SK-N-SH (cell line): Measurements from ENCODE around the gene ARHGAP15. TPM values are rescaled to one million over a fixed set of nuclear protein-coding genes. Genes with fewer than 3 reads are reported as not detected.

ENCODE experiments used
- CTCF ChIA-PET: fragments of 300-600, 350-600 bp; formaldehyde crosslinking; extraction: SDS; loops from one replicate; lab custom pipeline; 2021; lab: Yijun Ruan, JAX
- POLR2A ChIA-PET: fragments of 350-600 bp; sonication (Branson Sonifier 250); formaldehyde crosslinking; extraction: SDS; loops from one replicate; lab custom pipeline; 2020; ENCODE audit warnings: antibody characterized with exemption, inconsistent platforms; lab: Yijun Ruan, JAX
- DNase-seq: peaks from one replicate; pipeline ENCODE4 v3.0.0; 2012
- H2AFZ ChIP-seq: fragments of 200-600 bp; sonication (generic); 2 replicates; pipeline ENCODE4 v1.8.1; 2016; ENCODE audit warnings: antibody characterized with exemption, mild to moderate bottlenecking, low read depth
- H3F3A ChIP-seq: fragments of 200-600 bp; sonication (generic); replicated peaks from 2 replicates; pipeline ENCODE3; 2016; ENCODE audit warnings: antibody characterized with exemption, mild to moderate bottlenecking; ENCODE audit not compliant: insufficient read depth
- H3K27ac ChIP-seq, 2 experiments: fragments of 200-500 bp in 1 of 2; fragments of 200-600 bp in 1 of 2; sonication (Bioruptor generic) in 1 of 2; sonication (generic), shearing (Covaris generic) in 1 of 2; 2 replicates each; pipeline versions ENCODE4 v1.5.1 to v1.6.1; 2014 to 2016; ENCODE audit warnings: low read depth in 2 of 2, inconsistent platforms in 1 of 2, low read length in 1 of 2, mild to moderate bottlenecking in 1 of 2, mixed read lengths in 1 of 2
- H3K27me3 ChIP-seq: fragments of 200-600 bp; sonication (generic), shearing (Covaris generic); 2 replicates; pipeline ENCODE4 v1.6.1; 2016; ENCODE audit warnings: mixed run types; ENCODE audit not compliant: insufficient read depth
- H3K36me3 ChIP-seq, 2 experiments: fragments of 200-500 bp in 1 of 2; fragments of 200-600 bp in 1 of 2; sonication (Bioruptor generic) in 1 of 2; sonication (generic) in 1 of 2; replicated peaks in 1 of 2; 2 replicates each; pipeline versions ENCODE3 to v1.5.1; 2014 to 2016; ENCODE audit warnings: low read length in 1 of 2, mild to moderate bottlenecking in 1 of 2; ENCODE audit not compliant: insufficient read depth in 2 of 2, control insufficient read depth in 1 of 2
- H3K4me1 ChIP-seq, 2 experiments: fragments of 200-500 bp in 1 of 2; fragments of 200-600 bp in 1 of 2; sonication (Bioruptor generic) in 1 of 2; sonication (generic), shearing (Covaris generic) in 1 of 2; 2 replicates each; pipeline versions ENCODE4 v1.5.1 to v1.6.1; 2014 to 2016; ENCODE audit warnings: low read depth in 1 of 2, low read length in 1 of 2, mixed run types in 1 of 2; ENCODE audit not compliant: insufficient read depth in 2 of 2, control insufficient read depth in 1 of 2
- H3K4me2 ChIP-seq: fragments of 200-600 bp; sonication (generic), shearing (Covaris generic); 2 replicates; pipeline ENCODE4 v1.6.1; 2017; ENCODE audit warnings: mixed run types
- H3K4me3 ChIP-seq, 2 experiments: fragments of 200-500 bp in 1 of 2; fragments of 200-600 bp in 1 of 2; sonication (Bioruptor generic) in 1 of 2; sonication (generic), shearing (Covaris generic) in 1 of 2; 2 replicates each; pipeline versions ENCODE4 v1.5.1 to v1.8.1; 2014 to 2016; ENCODE audit warnings: low read depth in 2 of 2, inconsistent platforms in 1 of 2, low read length in 1 of 2, mild to moderate bottlenecking in 1 of 2, mixed read lengths in 1 of 2, moderate library complexity in 1 of 2
- H3K79me2 ChIP-seq: fragments of 200-600 bp; sonication (generic); 2 replicates; pipeline ENCODE4 v1.8.1; 2017; ENCODE audit warnings: mild to moderate bottlenecking; ENCODE audit not compliant: insufficient read depth
- H3K9ac ChIP-seq: fragments of 200-600 bp; sonication (generic); 2 replicates; pipeline ENCODE4 v1.6.1; 2017; ENCODE audit warnings: mixed run types
- H3K9me2 ChIP-seq: fragments of 200-600 bp; sonication (generic); 2 replicates; pipeline ENCODE4 v1.6.1; 2017; ENCODE audit warnings: mixed run types
- H3K9me3 ChIP-seq: fragments of 200-600 bp; sonication (generic); 2 replicates; pipeline ENCODE4 v1.6.1; 2017; ENCODE audit warnings: mixed run types, mild to moderate bottlenecking, moderate library complexity
- H4K20me1 ChIP-seq: fragments of 200-600 bp; sonication (generic); 2 replicates; pipeline ENCODE4 v1.6.1; 2017; ENCODE audit warnings: mild to moderate bottlenecking, mixed run types; ENCODE audit not compliant: insufficient read depth
- CHD2 ChIP-seq: fragments of 150-350 bp; IDR thresholded peaks from 2 replicates; pipeline ENCODE4 v1.6.1; 2018; ENCODE audit warnings: low read length; ENCODE audit not compliant: partially characterized antibody
- ELF1 ChIP-seq: IDR thresholded peaks from 2 replicates; pipeline ENCODE4 v1.4.0; 2012
- FOSL2 ChIP-seq: IDR thresholded peaks from 2 replicates; pipeline ENCODE4 v1.4.0; 2012; ENCODE audit warnings: low read depth, mild to moderate bottlenecking, moderate library complexity, borderline replicate concordance
- FOXM1 ChIP-seq: IDR thresholded peaks from 2 replicates; pipeline ENCODE4 v1.4.0; 2012; ENCODE audit warnings: low read depth, mild to moderate bottlenecking
- MEF2A ChIP-seq: IDR thresholded peaks from 2 replicates; pipeline ENCODE4 v1.4.0; 2012; ENCODE audit warnings: low read depth, borderline replicate concordance
- MXI1 ChIP-seq: IDR thresholded peaks from 2 replicates; pipeline ENCODE4 v1.6.1; 2012; ENCODE audit warnings: mild to moderate bottlenecking, low read depth, low read length, improper control_type of control experiment
- NFIC ChIP-seq: IDR thresholded peaks from 2 replicates; pipeline ENCODE4 v1.4.0; 2012; ENCODE audit warnings: borderline replicate concordance
- NRF1 ChIP-seq: IDR thresholded peaks from 2 replicates; pipeline ENCODE4 v1.6.1; 2012; ENCODE audit warnings: low read depth, mild to moderate bottlenecking, low read length
- RCOR1 ChIP-seq: fragments of 150-350 bp; IDR thresholded peaks from 2 replicates; pipeline ENCODE4 v1.6.1; 2017; ENCODE audit warnings: antibody characterized with exemption, low read length
- RFX5 ChIP-seq: IDR thresholded peaks from 2 replicates; pipeline ENCODE4 v1.6.1; 2012; ENCODE audit warnings: mild to moderate bottlenecking, improper control_type of control experiment, low read length
- RXRA ChIP-seq: IDR thresholded peaks from 2 replicates; pipeline ENCODE4 v1.4.0; 2012; ENCODE audit warnings: low read depth, mild to moderate bottlenecking, borderline replicate concordance
- SMC3 ChIP-seq: IDR thresholded peaks from 2 replicates; pipeline ENCODE4 v1.6.1; 2012; ENCODE audit warnings: low read depth, low read length, improper control_type of control experiment
- TAF1 ChIP-seq: IDR thresholded peaks from 2 replicates; pipeline ENCODE4 v1.6.1; 2012; ENCODE audit warnings: low read depth, mild to moderate bottlenecking, low read length, moderate library complexity, borderline replicate concordance
- TCF12 ChIP-seq: IDR thresholded peaks from 2 replicates; pipeline ENCODE4 v1.4.0; 2012
- USF2 ChIP-seq: fragments of 150-350 bp; IDR thresholded peaks from 2 replicates; pipeline ENCODE4 v1.6.1; 2017; ENCODE audit warnings: antibody characterized with exemption, low read length, low read depth, borderline replicate concordance
- YY1 ChIP-seq: IDR thresholded peaks from 2 replicates; pipeline ENCODE4 v1.4.0; 2012; ENCODE audit warnings: low read depth, mild to moderate bottlenecking
- WGBS: methylation state at CpG from one replicate; pipeline ENCODE4 v1.1.6; 2017; ENCODE audit warnings: low lambda C conversion rate; 5-methylcytosine and 5-hydroxymethylcytosine counted together
- polyA plus RNA-seq, 3 experiments: library from polyadenylated mRNA; depleted of rRNA; stranded (reverse); fragments of >200 nt; gene quantifications; 2 replicates each; pipeline ENCODE4 v1.2.3, GENCODE V29; 2012
- TF ChIP-seq, protein P1 (sequence below): IDR thresholded peaks from 2 replicates; pipeline ENCODE4; 2012
- TF ChIP-seq, protein P2 (sequence below): IDR thresholded peaks from 2 replicates; pipeline ENCODE4 v1.4.0; 2012; ENCODE audit warnings: low read depth, borderline replicate concordance

Gene ARHGAP15
- polyA plus RNA-seq, 1 of the 3 experiments (the other 2 are of a cell fraction): not detected

DNA sequence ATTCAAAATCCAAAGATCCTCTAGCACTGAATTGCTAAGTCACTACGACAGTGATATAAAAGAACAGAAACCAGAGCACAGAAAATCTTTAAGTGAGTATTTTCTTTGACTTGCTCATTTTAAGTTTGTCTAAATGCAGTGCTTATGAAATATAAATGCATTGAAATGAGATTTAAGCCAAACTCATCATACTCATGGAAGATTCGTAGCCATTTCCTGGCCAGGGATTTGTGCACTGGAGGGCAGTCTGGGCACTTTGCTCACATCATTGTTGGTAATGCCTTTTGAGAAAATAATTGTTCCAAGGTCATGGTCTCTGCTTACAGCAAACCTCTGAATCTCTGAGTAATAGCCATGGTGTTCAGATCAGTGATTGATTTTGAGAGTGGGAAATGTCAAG is 307.7 kb downstream of the ARHGAP15 start (continued):
- TF ChIP-seq USF2 (no peak), NFIC (no peak), RFX5 (no peak)

- Histone ChIP-seq H4K20me1 (no peaks in the 10 kb centered on the region), H3K9me2 (no peaks in the 10 kb centered on the region), H3K27me3 (no peaks in the 10 kb centered on the region)
- DNase-seq: no peak
- TF ChIP-seq NRF1: no peak
- no peak for TF ChIP-seq RCOR1
- TF ChIP-seq, protein P1, sequence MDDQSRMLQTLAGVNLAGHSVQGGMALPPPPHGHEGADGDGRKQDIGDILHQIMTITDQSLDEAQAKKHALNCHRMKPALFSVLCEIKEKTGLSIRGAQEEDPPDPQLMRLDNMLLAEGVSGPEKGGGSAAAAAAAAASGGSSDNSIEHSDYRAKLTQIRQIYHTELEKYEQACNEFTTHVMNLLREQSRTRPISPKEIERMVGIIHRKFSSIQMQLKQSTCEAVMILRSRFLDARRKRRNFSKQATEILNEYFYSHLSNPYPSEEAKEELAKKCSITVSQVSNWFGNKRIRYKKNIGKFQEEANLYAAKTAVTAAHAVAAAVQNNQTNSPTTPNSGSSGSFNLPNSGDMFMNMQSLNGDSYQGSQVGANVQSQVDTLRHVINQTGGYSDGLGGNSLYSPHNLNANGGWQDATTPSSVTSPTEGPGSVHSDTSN: no peak
- TF ChIP-seq TAF1: no peak
- TF ChIP-seq FOXM1: no peak
- TF ChIP-seq YY1: no peak
- TF ChIP-seq CHD2: no peak
- TF ChIP-seq MEF2A: no peak
- TF ChIP-seq RXRA: no peak
- TF ChIP-seq ELF1: no peak
- TF ChIP-seq TCF12: no peak
- TF ChIP-seq, protein P2, sequence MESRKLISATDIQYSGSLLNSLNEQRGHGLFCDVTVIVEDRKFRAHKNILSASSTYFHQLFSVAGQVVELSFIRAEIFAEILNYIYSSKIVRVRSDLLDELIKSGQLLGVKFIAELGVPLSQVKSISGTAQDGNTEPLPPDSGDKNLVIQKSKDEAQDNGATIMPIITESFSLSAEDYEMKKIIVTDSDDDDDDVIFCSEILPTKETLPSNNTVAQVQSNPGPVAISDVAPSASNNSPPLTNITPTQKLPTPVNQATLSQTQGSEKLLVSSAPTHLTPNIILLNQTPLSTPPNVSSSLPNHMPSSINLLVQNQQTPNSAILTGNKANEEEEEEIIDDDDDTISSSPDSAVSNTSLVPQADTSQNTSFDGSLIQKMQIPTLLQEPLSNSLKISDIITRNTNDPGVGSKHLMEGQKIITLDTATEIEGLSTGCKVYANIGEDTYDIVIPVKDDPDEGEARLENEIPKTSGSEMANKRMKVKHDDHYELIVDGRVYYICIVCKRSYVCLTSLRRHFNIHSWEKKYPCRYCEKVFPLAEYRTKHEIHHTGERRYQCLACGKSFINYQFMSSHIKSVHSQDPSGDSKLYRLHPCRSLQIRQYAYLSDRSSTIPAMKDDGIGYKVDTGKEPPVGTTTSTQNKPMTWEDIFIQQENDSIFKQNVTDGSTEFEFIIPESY: no peak
- no peak for TF ChIP-seq MXI1
- TF ChIP-seq SMC3: no peak
- TF ChIP-seq FOSL2: no peak
- TF ChIP-seq, all 33 proteins: peak for 0
- no peak overlapping the region for H3K4me2 ChIP-seq
- no peaks in the 10 kb centered on the region for H3K79me2 ChIP-seq
- no peak overlapping the region for H3K27ac ChIP-seq
- no peak overlapping the region for H3K4me3 ChIP-seq
- H3K36me3 ChIP-seq: no peaks in the 10 kb centered on the region
- 69% methylated on average over 5 of the region's 5 CpGs for WGBS
- ChIA-PET CTCF (no interaction called here), POLR2A (no interaction called here)
- H3F3A ChIP-seq: no peaks in the 10 kb centered on the region
- H2AFZ ChIP-seq: no peak overlapping the region
- no peak overlapping the region for H3K9ac ChIP-seq
- H3K9me3 ChIP-seq: no peaks in the 10 kb centered on the region
- H3K4me1 ChIP-seq: no peaks in the 10 kb centered on the region; a peak in 1 of 4 replicates
These were observed 311.3 kb downstream of the ARHGAP15 start for GRCh38 chr2:143440411-143441012.
